HCEC 1CT (cell line): ENCODE measurements around the gene RPS19BP1.

Source experiments
- DNase-seq: peaks from one replicate; pipeline ENCODE4 v3.0.0-alpha.2; 2017

Gene RPS19BP1

GRCh38 chr22:39558950-39559349 lies 26.4 kb upstream of the RPS19BP1 start:
- no peak for DNase-seq

- no peak for DNase-seq
These were observed 25.7 kb upstream of the RPS19BP1 start for GRCh38 chr22:39558254-39558727.

- DNase-seq: no peak
These were observed 24.7 kb upstream of the RPS19BP1 start for GRCh38 chr22:39556970-39557841.

GRCh38 chr22:39554151-39554550 lies 21.6 kb upstream of the RPS19BP1 start:
- DNase-seq: no peak

GRCh38 chr22:39553429-39553828 lies 20.9 kb upstream of the RPS19BP1 start:
- no peak for DNase-seq

GRCh38 chr22:39547587-39547947 lies 15.0 kb upstream of the RPS19BP1 start:
- DNase-seq: no peak

GRCh38 chr22:39546889-39547586 lies 14.5 kb upstream of the RPS19BP1 start:
- peak; percentile 66 for DNase-seq

- DNase-seq: no peak
These were observed 13.1 kb upstream of the RPS19BP1 start for GRCh38 chr22:39545386-39546365.

- DNase-seq: peak; percentile 34
These were observed 10.5 kb upstream of the RPS19BP1 start for GRCh38 chr22:39543095-39543494.

GRCh38 chr22:39537975-39538374 lies 5.4 kb upstream of the RPS19BP1 start:
- no peak for DNase-seq

- DNase-seq: no peak
These were observed 4.2 kb upstream of the RPS19BP1 start for GRCh38 chr22:39536711-39537110.

GRCh38 chr22:39535831-39536449 lies 3.4 kb upstream of the RPS19BP1 start:
- DNase-seq: no peak

GRCh38 chr22:39535357-39535725 lies 2.8 kb upstream of the RPS19BP1 start:
- no peak for DNase-seq

- peak; percentile 47 for DNase-seq
These were observed 2.2 kb upstream of the RPS19BP1 start for GRCh38 chr22:39534591-39535356.

GRCh38 chr22:39534092-39534506 lies 1.6 kb upstream of the RPS19BP1 start:
- DNase-seq: no peak

GRCh38 chr22:39530692-39531331 lies 1.7 kb downstream of the RPS19BP1 start:
- peak; percentile 56 for DNase-seq

GRCh38 chr22:39530116-39530515 lies 2.4 kb downstream of the RPS19BP1 start:
- DNase-seq: no peak

GRCh38 chr22:39529487-39529851 lies 3.1 kb downstream of the RPS19BP1 start:
- DNase-seq: no peak

GRCh38 chr22:39528681-39529486 lies 3.7 kb downstream of the RPS19BP1 start:
- peak; percentile 91 for DNase-seq

GRCh38 chr22:39528080-39528661 lies 4.4 kb downstream of the RPS19BP1 start:
- no peak for DNase-seq
